Stimulated activated CD8-positive, alpha-beta memory T cell treated with anti-CD3 and anti-CD28 coated beads, Interleukin-2, amount 100 ng/mL, for 48 hours (primary cell): ENCODE data around the gene CPXM2.

ENCODE experiments used
- DNase-seq, 2 donors: peaks; one replicate each; pipeline ENCODE4 v3.0.0-alpha.2; 2020; ENCODE audit warnings: low read depth in 2 of 2

CPXM2 gene

DNA sequence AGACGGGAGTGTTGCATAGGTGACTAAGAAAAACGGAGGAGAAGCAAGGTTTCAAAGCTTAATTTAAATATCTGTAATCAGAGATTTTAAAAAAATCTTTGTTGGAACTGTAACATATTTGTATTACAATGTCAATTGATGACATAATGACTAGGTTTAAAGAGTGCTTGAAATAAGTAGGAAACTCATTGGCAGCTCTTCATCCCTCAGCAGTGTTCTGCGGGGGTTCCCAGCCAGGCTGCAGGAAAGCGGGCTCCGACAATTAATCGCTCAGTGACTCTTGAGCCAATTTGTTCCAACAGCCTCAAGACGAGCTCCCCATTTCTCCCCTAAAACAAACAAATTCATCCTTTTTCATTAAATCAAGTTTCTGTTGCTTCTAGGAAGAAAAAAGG, 22.6 kb downstream of the CPXM2 start:
- DNase-seq, result no peak

DNA sequence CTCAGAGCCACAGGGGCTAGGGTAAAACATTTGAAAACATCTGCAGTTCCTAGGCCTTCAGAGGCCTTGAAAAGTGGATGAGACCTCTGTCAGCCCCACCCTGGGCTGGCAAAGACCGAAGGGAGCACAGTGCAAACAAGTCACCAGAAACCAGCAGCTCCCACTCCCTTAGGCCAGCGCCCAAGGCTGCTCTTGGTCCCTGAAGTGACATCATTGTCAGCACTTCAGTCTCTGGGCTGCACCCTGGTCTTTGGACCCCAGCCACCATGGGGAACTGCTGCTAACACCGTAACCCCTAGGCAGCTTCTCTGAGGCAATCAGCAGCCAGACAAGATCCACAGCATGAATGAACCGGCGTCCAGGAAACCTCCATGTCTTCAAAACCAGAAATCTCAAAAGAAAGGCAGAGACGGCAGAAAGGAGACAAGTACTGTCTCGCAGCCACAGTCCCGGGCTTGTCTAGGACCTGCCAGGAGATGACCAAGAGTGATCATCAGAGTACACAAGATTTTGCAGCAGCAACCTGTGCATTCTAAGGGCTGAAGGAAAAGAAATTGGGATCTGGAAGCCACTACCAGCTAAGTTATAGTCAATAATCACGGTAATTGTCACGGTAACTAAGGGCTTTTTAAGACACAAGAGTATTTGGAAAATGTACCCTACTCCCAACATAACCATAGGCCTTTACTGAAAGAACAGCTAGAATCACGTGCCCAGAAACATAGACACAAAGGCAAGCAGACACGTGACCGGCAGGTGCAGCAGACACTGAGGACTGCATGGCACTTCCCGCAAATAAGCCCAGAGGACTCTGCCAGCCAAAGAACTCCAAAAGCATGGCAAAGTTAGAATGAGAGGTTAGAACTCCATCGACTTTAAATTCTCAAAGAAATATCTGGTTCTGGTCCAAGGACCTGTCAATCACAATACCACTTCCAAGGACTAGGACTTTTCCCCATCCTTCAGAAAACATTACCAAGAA, 23.3 kb downstream of the CPXM2 start:
- no peak for DNase-seq

DNA sequence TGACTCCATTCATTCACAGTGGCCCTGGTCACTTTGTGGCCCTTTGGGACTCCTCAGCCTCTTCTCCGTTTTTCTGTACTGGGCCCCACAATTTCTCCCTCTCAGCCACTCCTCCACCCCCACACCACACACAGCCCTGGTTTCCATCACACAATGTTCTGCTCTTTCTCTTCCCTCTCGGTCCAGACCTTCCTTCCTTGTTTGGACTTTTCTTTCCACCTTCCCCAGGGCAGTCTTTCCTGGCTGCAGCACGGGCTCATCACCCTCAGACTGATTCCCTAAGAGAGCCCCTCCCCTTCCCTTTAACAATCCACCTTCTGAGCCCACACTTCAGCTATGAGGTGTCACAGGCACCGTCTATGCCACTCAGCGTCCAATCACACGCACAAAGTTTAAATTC, 25.7 kb downstream of the CPXM2 start:
- DNase-seq, result no peak

DNA sequence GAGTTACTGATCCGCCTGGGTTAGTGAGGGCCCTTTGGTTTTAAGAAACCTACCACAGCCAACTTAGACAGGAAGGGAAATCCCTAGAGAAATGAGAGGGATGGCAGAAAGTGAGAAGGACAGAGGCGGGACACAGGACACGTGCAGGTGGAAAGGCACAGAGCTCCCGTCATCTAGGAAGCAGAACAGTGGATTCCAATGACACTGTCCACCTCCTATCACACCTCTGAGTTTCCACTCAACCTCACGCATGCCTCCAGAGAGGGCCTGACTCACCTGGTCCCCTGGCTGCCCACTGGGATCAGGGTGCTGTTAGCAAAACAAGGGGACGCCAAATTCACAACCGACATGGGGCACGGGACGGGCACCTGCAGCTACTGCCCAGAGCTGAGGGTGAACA, 26.3 kb downstream of the CPXM2 start:
- DNase-seq, result no peak

DNA sequence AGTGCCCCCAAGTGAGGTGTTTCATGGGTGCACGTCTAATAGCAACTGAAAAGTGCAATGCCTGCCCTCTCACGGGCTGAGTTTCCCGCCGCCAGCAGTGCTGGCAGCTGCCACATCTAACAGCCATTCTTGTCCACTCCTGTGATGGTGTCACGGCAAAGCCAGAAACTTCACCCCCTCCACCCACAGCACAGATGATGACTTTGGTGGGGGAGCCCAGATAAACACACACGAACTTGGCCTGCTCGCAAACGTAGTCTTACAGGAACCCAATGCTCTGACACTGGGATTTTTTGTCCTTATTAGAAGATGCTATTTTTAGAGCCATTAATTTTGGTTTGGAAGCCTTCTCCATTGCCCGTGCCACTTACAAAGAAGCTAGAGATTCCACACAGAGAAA, 26.7 kb downstream of the CPXM2 start:
- no peak for DNase-seq

DNA sequence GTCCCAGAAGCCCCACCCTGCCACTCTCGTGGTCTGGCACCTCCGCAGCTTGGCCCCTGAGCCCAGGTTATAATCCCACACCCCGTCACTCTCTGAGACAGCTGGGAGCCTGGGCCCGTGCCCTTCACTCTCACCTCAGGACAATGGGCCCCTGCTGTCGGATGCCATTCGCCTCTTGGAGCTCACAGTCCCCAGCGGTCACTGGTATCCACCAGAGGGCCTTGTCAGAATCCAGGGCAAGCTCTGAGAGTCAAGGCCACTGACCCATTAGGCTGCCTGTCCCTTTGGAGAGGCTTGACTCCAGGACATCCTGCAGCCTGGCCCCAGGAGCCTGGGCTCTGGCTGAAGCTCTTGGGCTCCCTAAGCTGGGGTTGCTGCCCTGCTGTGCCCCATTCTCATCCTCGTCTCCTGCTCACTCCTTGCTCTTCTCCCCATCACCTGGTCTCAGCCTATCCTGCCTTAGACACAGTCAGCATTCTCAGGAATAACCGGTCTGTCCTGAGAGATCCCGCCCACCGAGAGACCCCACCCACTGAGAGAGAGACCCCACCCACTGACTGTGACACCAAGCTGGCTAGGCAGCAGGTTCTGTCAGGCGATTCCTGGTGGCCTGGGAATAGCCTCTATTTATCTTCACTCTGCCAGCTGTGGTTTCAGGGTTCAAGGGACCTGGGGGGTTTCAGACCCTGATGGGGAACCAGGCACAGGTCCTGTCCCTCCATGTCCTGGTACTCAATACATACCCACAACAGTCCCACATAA, 27.7 kb downstream of the CPXM2 start:
- no peak for DNase-seq

DNA sequence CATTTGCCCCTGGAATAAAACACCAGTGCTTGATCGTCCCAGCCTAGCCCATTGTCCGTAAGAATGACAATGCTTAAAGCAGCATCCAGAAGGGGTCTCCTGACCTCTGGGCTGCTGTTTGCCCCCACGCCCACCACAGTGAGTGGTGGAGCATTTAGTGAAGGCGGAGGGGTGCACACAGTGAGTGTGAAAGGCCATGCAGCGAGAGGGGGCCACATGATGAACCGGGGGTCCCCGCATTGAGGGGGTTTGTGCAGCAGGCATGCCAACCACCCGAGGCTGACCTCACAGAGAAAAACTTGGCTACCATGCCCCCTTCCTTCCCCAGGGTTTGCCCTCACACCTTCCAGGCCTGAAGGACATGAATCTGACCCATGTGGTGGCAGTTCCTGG, 28.4 kb downstream of the CPXM2 start:
- no peak for DNase-seq

DNA sequence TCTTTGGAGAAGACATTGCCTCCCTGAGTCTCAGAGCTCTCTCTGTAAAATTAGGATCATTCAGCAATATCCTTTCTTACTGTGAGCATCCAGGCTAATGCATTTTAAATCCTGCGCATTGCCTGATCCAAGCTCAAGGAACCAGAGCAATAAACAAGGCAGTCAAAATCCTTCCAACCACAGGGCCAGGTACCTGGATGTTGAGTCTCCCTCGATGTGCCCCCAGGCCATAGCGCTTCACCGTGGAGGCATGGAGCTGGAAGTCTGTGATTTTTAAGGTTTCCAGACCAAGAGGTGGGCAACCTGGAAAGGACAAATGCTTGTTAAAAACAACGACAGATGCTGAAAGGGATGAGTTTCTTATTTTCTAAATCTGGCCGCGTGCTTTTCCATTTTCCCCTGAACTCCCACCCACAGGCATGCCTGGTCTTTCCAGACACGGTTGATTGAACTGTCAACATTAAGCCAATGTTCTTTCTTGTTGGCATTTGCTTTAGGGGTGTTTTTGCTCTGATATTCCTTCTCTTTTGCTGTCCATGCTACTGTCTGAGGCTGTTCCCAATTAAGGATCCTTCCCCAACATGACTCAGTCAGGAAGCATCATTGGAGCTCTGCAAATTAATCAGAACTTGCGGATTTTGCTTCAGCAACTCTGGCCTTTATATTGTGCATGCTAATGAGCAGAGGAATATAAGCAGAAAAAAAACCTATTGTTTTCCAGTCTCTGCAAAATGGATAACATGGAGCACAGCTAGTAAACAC, 29.0 kb downstream of the CPXM2 start:
- no peak for DNase-seq

DNA sequence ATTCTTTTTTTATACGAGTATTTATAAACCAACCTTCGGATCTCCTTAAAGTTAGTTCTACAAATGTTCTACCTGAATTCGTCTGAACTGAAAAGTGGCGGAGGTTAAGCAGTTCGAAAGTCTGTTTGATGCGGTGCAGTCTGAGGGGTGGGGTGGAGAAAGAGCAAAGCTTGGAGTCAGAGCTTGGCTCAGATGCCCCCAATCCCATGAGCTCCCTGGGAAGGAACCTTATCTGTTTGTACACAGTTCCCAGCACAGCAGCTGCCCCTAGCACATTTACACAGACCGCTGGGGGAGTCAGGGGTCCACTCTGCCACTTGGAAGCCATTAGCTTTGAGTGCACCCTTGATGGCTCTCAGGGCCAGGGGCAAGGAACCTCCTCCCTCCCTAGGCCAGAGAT, 30.8 kb downstream of the CPXM2 start:
- no peak for DNase-seq

DNA sequence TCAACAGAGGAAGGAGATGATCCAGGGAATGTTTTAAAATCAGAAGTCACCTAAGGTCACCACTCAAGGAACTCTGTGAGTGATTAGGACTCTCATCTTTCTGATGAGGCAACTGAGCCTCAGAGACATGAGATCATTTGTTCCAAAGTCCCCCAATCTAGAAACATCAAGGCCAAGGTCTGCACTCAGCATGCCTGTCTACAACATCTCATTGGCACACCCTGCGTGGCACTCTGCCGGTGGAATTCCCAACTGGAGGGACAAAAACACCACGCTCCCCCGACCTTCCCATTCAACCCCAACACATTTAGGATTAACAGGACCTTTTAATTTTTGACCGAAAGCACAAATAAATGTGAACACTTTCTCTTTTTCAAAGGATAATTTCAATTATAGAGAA, 31.4 kb downstream of the CPXM2 start:
- no peak for DNase-seq

DNA sequence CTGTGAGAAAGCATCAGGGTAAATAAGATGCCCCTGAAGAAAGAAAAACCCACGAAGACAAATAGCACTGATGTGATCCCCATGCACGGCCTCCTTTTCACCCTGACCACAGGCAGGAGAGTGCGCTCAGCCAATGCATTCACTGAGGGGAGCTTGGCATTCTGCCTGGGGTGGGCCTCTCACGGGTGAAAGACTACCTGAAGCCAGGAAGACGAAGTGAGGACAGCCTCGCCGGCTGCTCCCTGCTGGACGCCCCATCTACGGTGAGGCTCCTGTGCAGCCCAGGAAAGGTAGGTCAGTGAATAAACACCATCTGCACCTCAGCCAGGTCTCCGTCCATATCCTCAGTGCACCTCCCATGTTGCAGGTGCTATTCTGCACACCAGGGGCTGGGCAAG, 32.0 kb downstream of the CPXM2 start:
- no peak for DNase-seq

DNA sequence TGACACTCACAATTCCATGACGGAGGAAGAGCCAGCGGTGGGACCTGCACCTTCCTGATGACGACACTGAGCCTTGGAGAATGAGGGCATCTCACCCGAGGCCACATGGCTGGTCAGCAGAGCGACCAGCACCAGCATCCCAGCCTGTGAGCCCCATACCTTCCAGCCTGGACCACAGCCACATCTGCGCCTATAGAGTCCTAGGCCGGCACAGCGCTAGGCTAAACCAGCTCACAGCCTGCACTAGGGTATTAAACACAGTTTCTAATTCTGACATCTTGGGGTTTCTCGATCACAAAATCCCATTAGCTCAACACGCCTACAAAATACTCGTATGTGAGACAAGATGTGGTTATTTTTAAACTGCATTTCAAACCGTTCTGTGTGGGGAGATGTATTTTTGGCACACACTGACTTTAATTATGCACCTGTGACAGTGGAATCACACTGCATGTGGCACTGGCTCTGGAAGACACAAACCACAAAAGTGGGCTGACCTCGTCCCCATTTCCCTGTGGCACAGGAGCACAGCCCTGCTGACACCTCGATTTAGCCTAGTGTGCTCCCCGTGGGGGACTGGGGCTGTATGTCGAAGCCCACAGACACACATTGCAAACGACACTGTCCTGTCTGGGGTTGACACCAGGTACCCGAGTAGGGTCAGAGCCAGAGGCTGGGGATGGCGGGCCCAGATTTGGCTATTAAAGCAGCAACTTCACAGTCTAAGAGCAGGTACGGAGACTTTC, 32.5 kb downstream of the CPXM2 start:
- DNase-seq, result no peak

DNA sequence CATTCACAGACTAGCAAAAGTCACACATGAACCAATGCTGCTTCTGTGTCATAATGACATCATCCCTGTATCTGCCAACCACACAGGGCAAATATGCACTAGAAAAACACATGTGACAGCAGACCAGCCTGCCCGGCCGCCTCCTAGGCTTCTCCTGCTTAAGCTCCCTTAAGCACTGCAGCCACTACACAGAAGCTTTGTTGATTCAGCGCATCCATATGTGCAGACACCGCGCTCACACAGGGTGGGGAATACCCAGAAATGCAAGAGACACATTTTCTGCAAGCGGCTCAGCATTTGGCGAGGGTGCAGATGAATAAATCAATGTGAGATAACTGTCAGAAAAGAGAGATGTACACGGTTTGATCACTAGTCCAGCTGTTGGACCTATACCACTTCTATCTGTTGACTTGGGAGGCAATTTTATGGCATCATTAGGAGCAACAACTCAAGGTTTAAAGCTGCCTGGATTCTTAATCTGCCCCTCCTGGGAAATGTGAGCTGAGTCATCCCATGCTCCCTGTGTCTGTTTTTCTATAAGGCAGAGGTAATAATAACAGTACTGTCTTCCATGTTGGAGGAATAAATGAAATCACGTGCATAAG, 33.4 kb downstream of the CPXM2 start:
- DNase-seq, result no peak

DNA sequence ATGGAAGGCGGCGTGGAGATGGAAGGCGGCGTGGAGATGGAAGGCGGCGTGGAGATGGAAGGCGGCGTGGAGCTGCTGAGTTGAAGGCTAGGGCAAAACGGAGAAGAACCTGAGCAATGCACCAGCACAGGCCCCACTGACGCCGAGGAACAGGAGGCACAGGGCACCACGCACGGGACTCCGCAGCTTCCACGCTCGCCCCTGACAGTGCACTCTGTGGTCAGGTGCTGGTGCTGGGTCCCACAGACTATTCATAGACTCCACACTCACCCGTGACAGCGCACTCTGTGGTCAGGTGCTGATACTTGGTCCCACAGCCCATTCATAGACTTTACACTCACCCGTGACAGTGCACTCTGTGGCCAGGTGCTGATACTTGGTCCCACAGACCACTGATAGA, 34.0 kb downstream of the CPXM2 start:
- DNase-seq, result no peak

DNA sequence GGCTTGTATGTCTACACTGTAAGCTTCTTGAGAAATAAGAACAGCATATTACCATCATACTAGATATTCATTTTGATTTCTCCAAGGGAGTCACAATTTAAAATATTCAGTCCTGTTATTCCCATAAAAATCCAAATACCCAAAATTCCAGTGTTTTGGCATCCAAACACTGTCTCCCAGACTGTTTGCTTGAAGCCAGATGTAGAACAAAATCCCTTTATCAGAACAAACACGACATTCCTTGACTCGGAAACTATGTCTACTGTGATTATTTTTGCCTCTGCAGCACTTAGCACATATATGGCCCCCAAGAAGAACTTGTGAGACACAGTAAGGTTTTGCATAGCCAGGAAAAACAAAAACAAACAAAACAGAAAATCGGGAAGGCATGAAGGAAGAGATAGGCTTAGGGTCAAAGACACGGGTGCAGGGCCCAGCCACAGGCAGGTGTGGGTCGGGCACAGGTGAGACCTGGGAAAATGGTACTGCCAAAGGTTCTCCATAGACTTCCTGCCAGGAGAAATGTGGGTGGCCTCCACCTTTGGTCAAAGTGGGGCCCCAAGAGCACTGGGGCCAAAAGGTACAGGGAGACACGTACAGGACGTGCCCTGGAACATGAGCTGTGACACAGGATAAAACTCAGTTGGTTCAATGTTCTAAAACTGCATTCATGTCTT, 36.5 kb downstream of the CPXM2 start:
- DNase-seq, result no peak

DNA sequence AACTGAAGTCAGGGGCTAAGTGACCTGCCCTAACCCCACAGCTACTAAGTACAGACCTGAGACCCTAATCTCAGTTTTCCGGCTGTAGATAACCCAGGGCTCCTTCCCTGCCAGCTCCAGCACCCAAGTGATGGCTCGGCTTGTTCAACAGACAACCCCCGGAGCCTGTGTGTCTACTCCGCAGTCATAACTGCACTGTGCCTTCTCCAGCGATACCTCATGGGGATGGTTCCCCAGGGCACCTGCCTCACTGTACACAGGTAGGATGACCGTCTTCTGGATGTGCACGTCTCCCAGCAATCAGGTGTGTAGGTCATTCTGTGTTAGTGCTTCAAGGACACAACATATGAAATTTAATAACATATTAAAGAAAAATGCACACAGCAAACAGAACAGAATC, 37.1 kb downstream of the CPXM2 start:
- DNase-seq, result no peak

DNA sequence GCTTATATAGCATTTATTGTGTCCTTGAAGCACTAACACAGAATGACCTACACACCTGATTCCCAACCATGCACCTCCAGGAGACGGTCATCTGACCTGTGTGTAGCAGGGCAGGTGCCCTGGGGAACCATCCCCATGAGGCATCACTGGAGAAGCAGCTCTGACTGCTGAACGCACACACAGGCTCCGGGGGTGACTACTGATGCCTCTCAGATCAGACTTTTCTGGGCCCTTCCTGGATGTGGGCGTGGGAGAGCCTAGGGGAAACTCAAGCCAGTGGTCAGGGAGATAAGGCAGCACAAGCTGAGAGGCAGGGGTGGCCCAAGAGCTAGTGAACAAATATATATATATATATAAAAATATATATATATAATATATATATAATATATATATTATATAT, 37.6 kb downstream of the CPXM2 start:
- no peak for DNase-seq

DNA sequence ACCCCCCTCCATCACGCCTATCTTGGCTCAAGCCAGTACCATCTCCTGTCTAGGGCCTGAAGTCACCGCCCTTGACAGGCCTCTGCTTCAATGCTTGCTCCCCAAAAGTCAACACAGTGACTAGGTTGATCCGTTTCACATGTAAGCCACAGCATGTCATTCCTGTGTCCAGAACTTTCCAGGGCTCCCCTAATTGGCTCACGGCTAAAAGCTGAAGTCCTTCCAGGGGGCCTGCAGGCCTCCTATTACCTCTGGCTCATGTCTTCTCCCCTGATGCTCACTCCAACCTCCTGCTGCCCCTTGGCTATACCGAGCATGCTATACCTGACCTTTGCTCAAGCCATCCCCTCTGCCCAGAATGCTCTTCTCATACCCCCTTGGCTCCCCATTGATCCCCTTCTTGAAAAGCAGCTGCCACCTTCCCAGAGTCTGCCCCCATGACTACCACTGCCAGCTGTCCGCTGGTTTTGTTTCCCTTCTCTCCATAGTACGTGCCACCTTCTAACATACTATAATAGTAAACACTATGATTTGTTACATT, 39.1 kb downstream of the CPXM2 start:
- no peak for DNase-seq

DNA sequence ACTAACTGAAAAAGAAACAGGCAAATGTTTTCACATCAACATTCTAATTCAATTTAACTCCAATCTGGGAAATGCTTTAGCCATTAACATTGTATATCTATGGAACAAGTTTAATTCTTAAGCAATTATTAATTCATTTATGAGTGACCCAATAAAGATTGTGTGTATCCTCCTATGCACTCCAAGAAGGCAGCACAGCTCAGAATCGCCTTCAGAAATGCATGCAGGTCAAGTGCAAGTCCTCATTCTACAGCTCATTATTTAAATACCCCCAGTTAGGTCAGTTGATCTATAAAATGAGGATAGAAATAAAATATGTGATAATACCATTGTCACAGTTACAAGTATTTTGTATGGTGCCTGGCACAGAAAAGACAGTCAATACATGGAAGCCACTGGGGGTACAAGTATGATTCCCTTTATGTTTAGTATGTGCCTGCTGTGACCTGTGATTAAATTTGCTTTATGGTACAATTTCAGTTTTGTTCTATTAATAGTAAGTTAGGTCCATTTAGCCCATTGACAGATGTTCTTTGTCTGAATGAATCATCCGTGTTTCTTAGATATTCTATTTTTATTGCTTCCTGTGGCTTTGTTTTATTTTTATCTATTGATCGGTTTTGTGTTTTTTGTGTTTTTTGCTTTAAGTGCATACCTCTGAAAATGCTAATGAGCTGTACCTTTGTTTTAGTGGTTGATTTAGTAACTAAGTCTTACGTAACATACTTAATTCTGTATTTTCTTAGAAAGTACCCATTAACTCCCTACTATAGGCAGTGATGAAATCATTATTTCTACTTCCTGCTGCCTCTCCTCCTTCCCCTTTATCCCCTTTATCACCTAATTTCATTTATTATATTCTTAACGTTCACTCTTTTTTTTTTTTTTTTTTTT, 42.8 kb downstream of the CPXM2 start:
- DNase-seq, result no peak
